Measurements from ENCODE around the gene KCNK5. TPM values are rescaled to one million over a fixed set of nuclear protein-coding genes. Genes with fewer than 3 reads are reported as not detected.

Gene KCNK5
- polyA plus RNA-seq, 3 donors, result 0.09 TPM; not detected in 2

GRCh38 chr6:39250507-39250906, 21.2 kb upstream of the KCNK5 start:
- Mint-ChIP-seq H3K36me3 (no peaks in the 10 kb centered on the region), H3K27ac (no peak overlapping the region), H3K27me3 (ENCODE audit: low read depth in 3 of 3) (peaks cover 1 to 11% (median 7%) of the 10 kb centered on the region in 3 donors), H3K4me1 (peaks cover 4% of the 10 kb centered on the region), H3K9me3 (peaks cover 0 to 6% (median 3%) of the 10 kb centered on the region in 7 donors), H3K4me3 (no peak overlapping the region)
- H4K20me1 ChIP-seq (ENCODE audit: insufficient read depth, low read length), result no peaks in the 10 kb centered on the region
- no peak overlapping the region for H3K9ac ChIP-seq (ENCODE audit: insufficient read depth, low read length, poor library complexity, severe bottlenecking)
- no peaks in the 10 kb centered on the region for H3K36me3 ChIP-seq (replicated peaks in 1 of 2; ENCODE audit: control insufficient read depth in 1 of 2, insufficient read depth in 2 of 2, low read length in 2 of 2)
- no peak overlapping the region for H3K27ac ChIP-seq (ENCODE audit: low read depth in 1 of 2, low read length in 2 of 2)
- H3K4me2 ChIP-seq (replicated peaks; ENCODE audit: extremely low read depth, low read length, poor library complexity, severe bottlenecking), result no peak overlapping the region
- no peaks in the 10 kb centered on the region for H3K9me3 ChIP-seq (replicated peaks in 1 of 2; ENCODE audit: control insufficient read depth in 1 of 2, insufficient read depth in 1 of 2, low read length in 2 of 2)
- H3K27me3 ChIP-seq (ENCODE audit: control insufficient read depth in 2 of 2, insufficient read depth in 2 of 2, low read length in 2 of 2), result no peaks in the 10 kb centered on the region
- no peaks in the 10 kb centered on the region for H3K79me2 ChIP-seq (ENCODE audit: insufficient read depth, low read length)
- DNase-seq, result no peak
- no peaks in the 10 kb centered on the region for H3K4me1 ChIP-seq (ENCODE audit: control insufficient read depth in 1 of 2, insufficient read depth in 2 of 2, low read length in 2 of 2)
- H2AFZ ChIP-seq (ENCODE audit: insufficient read depth, low read depth, low read length, poor library complexity, severe bottlenecking), result no peak overlapping the region
- intact Hi-C loops (cut with micrococcal nuclease), result no loop called here
- TF ChIP-seq CTCF (IDR thresholded peaks at IDR 0.05), result no peak
- no peak overlapping the region for H3K4me3 ChIP-seq (replicated peaks in 1 of 3; ENCODE audit: low read depth in 2 of 3, low read length in 3 of 3)

GRCh38 chr6:39249278-39249677, 20.0 kb upstream of the KCNK5 start:
- no peaks in the 10 kb centered on the region for H3K9me3 ChIP-seq (replicated peaks in 1 of 2; ENCODE audit: control insufficient read depth in 1 of 2, insufficient read depth in 1 of 2, low read length in 2 of 2)
- Mint-ChIP-seq H3K36me3 (no peaks in the 10 kb centered on the region), H3K27me3 (ENCODE audit: low read depth in 3 of 3) (peaks cover 1 to 11% (median 9%) of the 10 kb centered on the region in 3 donors), H3K27ac (no peak overlapping the region), H3K4me1 (peaks cover 4% of the 10 kb centered on the region), H3K4me3 (no peak overlapping the region), H3K9me3 (peaks cover 0 to 3% (median 0%) of the 10 kb centered on the region in 7 donors)
- no peaks in the 10 kb centered on the region for H3K27me3 ChIP-seq (ENCODE audit: control insufficient read depth in 2 of 2, insufficient read depth in 2 of 2, low read length in 2 of 2)
- WGBS (ENCODE audit: insufficient coverage), result no CpG with 5 or more reads among the region's 1 CpG
- H3K79me2 ChIP-seq (ENCODE audit: insufficient read depth, low read length), result no peaks in the 10 kb centered on the region
- H3K36me3 ChIP-seq (replicated peaks in 1 of 2; ENCODE audit: control insufficient read depth in 1 of 2, insufficient read depth in 2 of 2, low read length in 2 of 2), result no peaks in the 10 kb centered on the region
- H2AFZ ChIP-seq (ENCODE audit: insufficient read depth, low read depth, low read length, poor library complexity, severe bottlenecking), result no peak overlapping the region
- H3K27ac ChIP-seq (ENCODE audit: low read depth in 1 of 2, low read length in 2 of 2), result no peak overlapping the region
- no peaks in the 10 kb centered on the region for H3K4me1 ChIP-seq (ENCODE audit: control insufficient read depth in 1 of 2, insufficient read depth in 2 of 2, low read length in 2 of 2)
- no peak for TF ChIP-seq CTCF (IDR thresholded peaks at IDR 0.05)
- intact Hi-C loops (cut with micrococcal nuclease), result no loop called here
- H3K4me3 ChIP-seq (replicated peaks in 1 of 3; ENCODE audit: low read depth in 2 of 3, low read length in 3 of 3), result no peak overlapping the region
- H4K20me1 ChIP-seq (ENCODE audit: insufficient read depth, low read length), result no peaks in the 10 kb centered on the region
- H3K4me2 ChIP-seq (replicated peaks; ENCODE audit: extremely low read depth, low read length, poor library complexity, severe bottlenecking), result no peak overlapping the region
- H3K9ac ChIP-seq (ENCODE audit: insufficient read depth, low read length, poor library complexity, severe bottlenecking), result no peak overlapping the region
- DNase-seq, result no peak
